Right lobe of liver (tissue), 6 donors: ENCODE data around the gene PNKD. TPM values are rescaled to one million over a fixed set of nuclear protein-coding genes. Genes with fewer than 3 reads are reported as not detected.
A peak's percentile ranks its signal among the peaks of the same experiment; 100 is the strongest.

Experiments used
- ATAC-seq, 4 donors: fragments of 200-7000 bp; cut with Tn5 transposase; one replicate each; pipeline ENCODE4 v1.9.1; 2020; ENCODE audit warnings: mild to moderate bottlenecking in 4 of 4, moderate library complexity in 4 of 4
- DNase-seq, 3 donors: peaks; one replicate each; pipeline ENCODE4 v3.0.0-alpha.2; 2020
- H3K27ac ChIP-seq, 3 donors: fragments of 200-600 bp; one replicate each; pipeline ENCODE4 v1.8.0; 2022
- H3K27me3 ChIP-seq, 2 donors: fragments of 200-600 bp; one replicate each; pipeline ENCODE4 v1.8.0; 2022
- H3K36me3 ChIP-seq, 4 donors: fragments of 200-600 bp; sonication (generic) in 1 of 4; one replicate each; pipeline versions ENCODE4 v1.5.1 to v1.8.0; 2017 to 2022; ENCODE audit warnings: control low read depth in 1 of 4
- H3K4me1 ChIP-seq, 4 donors: fragments of 200-600 bp; sonication (generic) in 1 of 4; one replicate each; pipeline versions ENCODE4 v1.5.1 to v1.8.0; 2017 to 2022; ENCODE audit warnings: control low read depth in 1 of 4
- H3K4me3 ChIP-seq, 3 donors: fragments of 200-600 bp; one replicate each; pipeline ENCODE4 v1.8.0; 2022
- H3K9me3 ChIP-seq, 4 donors: fragments of 200-600 bp; sonication (generic) in 1 of 4; one replicate each; pipeline versions ENCODE4 v1.5.1 to v1.8.0; 2017 to 2022; ENCODE audit warnings: control low read depth in 1 of 4
- POLR2A ChIP-seq: fragments of 450-650 bp; IDR thresholded peaks from one replicate; pipeline ENCODE4 v1.6.1; 2017; ENCODE audit warnings: antibody characterized with exemption, mild to moderate bottlenecking
- WGBS: methylation state at CpG from one replicate; pipeline ENCODE4 v1.1.6; 2018; ENCODE audit warnings: low coverage, low lambda C conversion rate; ENCODE audit not compliant: insufficient coverage; ENCODE audit errors: missing lambda C conversion rate; 5-methylcytosine and 5-hydroxymethylcytosine counted together
- intact Hi-C, 2 donors: fragments of 100-400 bp; cut with DNase I; formaldehyde crosslinking; loops; one replicate each; pipeline versions ENCODE4 v1.11.2 to v1.14.1; 2022
- total RNA-seq, 6 experiments: library from RNA; depleted of rRNA in 2 of 6; stranded (reverse); fragments of >200 nt in 2 of 6; fragmentation: NEBNext Ultra II Directional in 3 of 6; extraction: Animal tissue kit (Norgen Biotek cat#: 25700) in 3 of 6; gene quantifications; one replicate each; pipeline versions ENCODE4 v1.1.0 to v1.2.4, GENCODE V29; 2016 to 2023
- TF ChIP-seq, protein P1 (sequence below), 4 donors: fragments of 200-600 bp in 3 of 4; fragments of 450-650 bp in 1 of 4; IDR thresholded peaks; one replicate each; pipeline versions ENCODE4 v1.5.1 to v1.8.0; 2016 to 2022; ENCODE audit warnings: antibody characterized with exemption in 4 of 4, mild to moderate bottlenecking in 2 of 4
- donor health status: DM: no; HTN: yes; CAD: no.
- donor health status: DM: no; HTN: no; CAD: no.
- donor health status: DM: no; HTN: no; CAD: no.
- donor health status: DM: no; HTN: yes; CAD: no.
- donor health status: DM: no; HTN: yes; CAD: no.

PNKD gene
- total RNA-seq, 6 experiments from 2014 or later: 78.5 to 137 (median 115) TPM

GRCh38 chr2:218344755-218345417, 74.6 kb downstream of the PNKD start:
- H3K27ac ChIP-seq: no peak overlapping the region
- H3K9me3 ChIP-seq: no peaks in the 10 kb centered on the region
- peaks cover 0 to 10% (median 0%) of the 10 kb centered on the region in 4 donors for H3K4me1 ChIP-seq
- no peak overlapping the region for H3K4me3 ChIP-seq
- no peak for TF ChIP-seq POLR2A
- TF ChIP-seq, protein P1, sequence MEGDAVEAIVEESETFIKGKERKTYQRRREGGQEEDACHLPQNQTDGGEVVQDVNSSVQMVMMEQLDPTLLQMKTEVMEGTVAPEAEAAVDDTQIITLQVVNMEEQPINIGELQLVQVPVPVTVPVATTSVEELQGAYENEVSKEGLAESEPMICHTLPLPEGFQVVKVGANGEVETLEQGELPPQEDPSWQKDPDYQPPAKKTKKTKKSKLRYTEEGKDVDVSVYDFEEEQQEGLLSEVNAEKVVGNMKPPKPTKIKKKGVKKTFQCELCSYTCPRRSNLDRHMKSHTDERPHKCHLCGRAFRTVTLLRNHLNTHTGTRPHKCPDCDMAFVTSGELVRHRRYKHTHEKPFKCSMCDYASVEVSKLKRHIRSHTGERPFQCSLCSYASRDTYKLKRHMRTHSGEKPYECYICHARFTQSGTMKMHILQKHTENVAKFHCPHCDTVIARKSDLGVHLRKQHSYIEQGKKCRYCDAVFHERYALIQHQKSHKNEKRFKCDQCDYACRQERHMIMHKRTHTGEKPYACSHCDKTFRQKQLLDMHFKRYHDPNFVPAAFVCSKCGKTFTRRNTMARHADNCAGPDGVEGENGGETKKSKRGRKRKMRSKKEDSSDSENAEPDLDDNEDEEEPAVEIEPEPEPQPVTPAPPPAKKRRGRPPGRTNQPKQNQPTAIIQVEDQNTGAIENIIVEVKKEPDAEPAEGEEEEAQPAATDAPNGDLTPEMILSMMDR (IDR thresholded peaks at IDR 0.05): no peak
- no peak for ATAC-seq
- intact Hi-C loops: no loop called here
- peaks cover 0 to 36% (median 18%) of the 10 kb centered on the region in 4 donors for H3K36me3 ChIP-seq
- H3K27me3 ChIP-seq: no peaks in the 10 kb centered on the region
- WGBS: 80% methylated on average over 2 of the region's 22 CpGs
- DNase-seq: no peak

DNA sequence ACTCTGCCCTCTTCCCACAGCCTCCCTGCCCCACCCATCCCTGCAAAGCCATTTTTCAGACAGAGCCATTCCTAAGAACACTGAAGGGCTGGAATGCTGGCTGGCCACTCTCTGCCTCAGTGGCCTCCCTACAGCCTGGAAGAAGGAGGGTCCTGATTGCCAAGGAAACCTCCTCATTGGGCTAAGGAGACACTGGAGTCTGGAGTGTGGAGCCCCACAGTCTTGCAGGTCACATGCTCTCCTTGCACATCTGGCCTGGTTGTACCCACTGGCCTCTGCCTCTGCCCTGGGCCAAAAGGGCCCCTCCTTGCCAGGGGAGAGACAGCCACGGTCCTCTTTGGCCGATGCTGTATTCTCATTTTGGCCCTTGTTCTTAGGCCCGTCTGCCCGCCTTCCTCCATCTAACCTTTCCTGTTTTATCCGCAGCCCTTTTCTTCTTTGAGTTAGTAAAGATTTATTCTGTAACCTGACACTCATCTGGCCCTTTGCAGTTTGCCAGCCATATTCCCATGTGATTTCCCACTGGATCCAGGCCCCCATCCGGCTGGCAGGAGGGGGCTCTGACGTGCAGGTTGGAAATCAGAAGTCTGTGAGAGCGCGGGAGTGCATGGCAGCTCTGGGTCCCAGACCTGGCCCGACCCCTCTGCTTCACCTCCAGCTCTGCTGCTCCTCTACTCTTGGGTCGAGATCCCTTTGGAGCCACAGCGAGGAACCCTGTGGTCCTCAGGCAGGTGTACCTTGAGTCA, 75.3 kb downstream of the PNKD start:
- 88% methylated on average over 9 of the region's 12 CpGs for WGBS
- ATAC-seq: peak in 1 of 4 donors; percentile 5
- Histone ChIP-seq H3K9me3 (no peaks in the 10 kb centered on the region), H3K27me3 (no peaks in the 10 kb centered on the region), H3K36me3 (peaks cover 0 to 30% (median 16%) of the 10 kb centered on the region in 4 donors), H3K4me1 (peaks cover 0 to 10% (median 0%) of the 10 kb centered on the region in 4 donors), H3K4me3 (no peak overlapping the region), H3K27ac (no peak overlapping the region)
- no peak for TF ChIP-seq POLR2A
- TF ChIP-seq, protein P1 (IDR thresholded peaks at IDR 0.05): no peak
- peak in 1 of 3 donors; percentile 31 for DNase-seq
- intact Hi-C loops: loop anchor here in 1 of 2 donors (2.0 kb wide), 1 partner anchor 15 kb away; no protein-coding TSS in a partner anchor

DNA sequence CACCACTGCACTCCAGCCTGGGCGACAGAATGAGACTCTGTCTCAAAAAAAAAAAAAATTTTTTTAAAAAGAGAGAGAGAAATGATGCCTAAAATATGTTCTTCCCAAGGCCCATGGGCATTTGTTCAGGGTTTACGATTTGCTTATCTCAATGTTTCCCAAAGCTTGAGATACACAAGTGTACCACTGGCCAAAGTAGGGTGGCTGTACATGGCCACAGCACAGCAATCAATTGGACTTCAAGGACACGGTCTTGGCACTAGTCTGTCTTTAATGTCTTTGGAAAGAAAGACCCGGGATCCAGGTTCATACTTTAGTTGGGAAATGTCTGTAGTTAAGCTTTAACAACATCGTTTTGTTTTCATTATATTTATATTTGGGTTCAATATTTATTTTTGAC, 76.9 kb downstream of the PNKD start:
- Histone ChIP-seq H3K27ac (no peak overlapping the region), H3K9me3 (no peaks in the 10 kb centered on the region), H3K36me3 (peaks cover 0 to 25% (median 11%) of the 10 kb centered on the region in 4 donors), H3K4me1 (peaks cover 0 to 10% (median 0%) of the 10 kb centered on the region in 4 donors), H3K4me3 (no peak overlapping the region), H3K27me3 (no peaks in the 10 kb centered on the region)
- ATAC-seq: peak in 2 of 4 donors; percentile 54 to 61
- intact Hi-C loops: loop anchor here in 1 of 2 donors (2.0 kb wide), 1 partner anchor 16 kb away; no protein-coding TSS in a partner anchor
- no peak for TF ChIP-seq POLR2A
- TF ChIP-seq, protein P1 (IDR thresholded peaks at IDR 0.05): no peak
- 40% methylated on average over 5 of the region's 5 CpGs for WGBS
- DNase-seq: peak in 1 of 3 donors; percentile 5

- 89% methylated on average over 8 of the region's 14 CpGs for WGBS
- intact Hi-C loops: loop anchor here in 1 of 2 donors (10.0 kb wide), 1 partner anchor 49 kb away; no protein-coding TSS in a partner anchor
- peak in 1 of 3 donors; percentile 27 for DNase-seq
Measured at GRCh38 chr2:218354045-218354444, 83.7 kb downstream of the PNKD start.

More at GRCh38 chr2:218354045-218354444, 83.7 kb downstream of the PNKD start:
- Histone ChIP-seq H3K4me3 (no peak overlapping the region), H3K4me1 (peaks cover 0 to 12% (median 3%) of the 10 kb centered on the region in 4 donors), H3K36me3 (no peaks in the 10 kb centered on the region), H3K9me3 (no peaks in the 10 kb centered on the region), H3K27ac (no peak overlapping the region), H3K27me3 (no peaks in the 10 kb centered on the region)
- no peak for ATAC-seq
- TF ChIP-seq, protein P1 (IDR thresholded peaks at IDR 0.05): no peak
